OCI-LY7 (cell line): ENCODE data around the gene HIGD2A. TPM values are rescaled to one million over a fixed set of nuclear protein-coding genes. Genes with fewer than 3 reads are reported as not detected.

Source experiments
- BruUV-seq: library from RNA; stranded (reverse); fragments of 400-500 nt; replicated peaks from 2 replicates; lab custom pipeline; 2021; lab: Mats Ljungman, UMichigan
- CTCF ChIA-PET: fragments of 300-600 bp; sonication (Branson Sonifier 250); formaldehyde crosslinking; loops from one replicate; lab custom pipeline; 2022; ENCODE audit warnings: antibody characterized with exemption; ENCODE audit not compliant: unreplicated experiment; lab: Charles Lee
- POLR2A ChIA-PET: fragments of 300-600 bp; sonication (Branson Sonifier 250); formaldehyde crosslinking; loops from one replicate; lab custom pipeline; 2022; ENCODE audit warnings: antibody characterized with exemption; lab: Charles Lee
- DNase-seq: peaks from one replicate; pipeline ENCODE4 v3.0.0-alpha.2; 2015; ENCODE audit warnings: low spot score
- H2AFZ ChIP-seq: fragments of 200-600 bp; sonication (generic), shearing (Covaris generic); 2 replicates; pipeline ENCODE4 v1.6.1; 2014; ENCODE audit warnings: mild to moderate bottlenecking, antibody characterized with exemption, low read length, moderate library complexity
- H3K27ac ChIP-seq: fragments of 200-600 bp; sonication (generic); 2 replicates; pipeline ENCODE4 v1.5.1; 2014; ENCODE audit warnings: mixed run types, low read depth, mild to moderate bottlenecking, moderate library complexity, low read length, inconsistent platforms; ENCODE audit not compliant: poor library complexity, severe bottlenecking
- H3K36me3 ChIP-seq: fragments of 200-600 bp; sonication (generic); 2 replicates; pipeline ENCODE4 v1.6.1; 2014; ENCODE audit warnings: mild to moderate bottlenecking, antibody characterized with exemption, low read length, moderate library complexity, mixed read lengths; ENCODE audit not compliant: insufficient read depth
- H3K4me1 ChIP-seq: fragments of 200-600 bp; sonication (generic); 2 replicates; pipeline ENCODE4 v1.5.1; 2014; ENCODE audit warnings: mild to moderate bottlenecking, low read length; ENCODE audit not compliant: insufficient read depth, poor library complexity, severe bottlenecking
- H3K4me2 ChIP-seq: fragments of 200-600 bp; sonication (generic); 2 replicates; pipeline ENCODE4 v1.6.1; 2014; ENCODE audit warnings: mild to moderate bottlenecking, low read length
- H3K4me3 ChIP-seq: fragments of 200-600 bp; sonication (generic); 2 replicates; pipeline ENCODE4 v1.5.1; 2014; ENCODE audit warnings: mild to moderate bottlenecking, low read depth, low read length; ENCODE audit not compliant: poor library complexity, severe bottlenecking
- H3K79me2 ChIP-seq: fragments of 200-600 bp; sonication (generic); 2 replicates; pipeline ENCODE4 v1.6.1; 2016; ENCODE audit warnings: low read depth, mild to moderate bottlenecking, low read length, moderate library complexity, mixed read lengths; ENCODE audit not compliant: insufficient read depth
- H3K9me2 ChIP-seq: fragments of 200-600 bp; sonication (generic); 2 replicates; pipeline ENCODE4 v1.6.1; 2016; ENCODE audit warnings: mild to moderate bottlenecking, low read length, mixed read lengths; ENCODE audit not compliant: insufficient read depth
- H3K9me3 ChIP-seq: fragments of 200-600 bp; sonication (generic); 2 replicates; pipeline ENCODE4 v1.6.1; 2014; ENCODE audit warnings: mild to moderate bottlenecking, mixed run types, low read length, mixed read lengths
- H4K20me1 ChIP-seq: fragments of 200-600 bp; sonication (generic); 2 replicates; pipeline ENCODE4 v1.6.1; 2014; ENCODE audit warnings: mild to moderate bottlenecking, antibody characterized with exemption, low read length, moderate library complexity, mixed read lengths; ENCODE audit not compliant: insufficient read depth
- EZH2phosphoT487 ChIP-seq: fragments of 200-600 bp; sonication (generic); IDR thresholded peaks from 2 replicates; pipeline ENCODE4 v1.6.1; 2018; ENCODE audit warnings: low read depth, borderline replicate concordance, mild to moderate bottlenecking, mixed run types, antibody characterized with exemption, low read length, moderate library complexity, mixed read lengths
- intact Hi-C: fragments of 100-400 bp; cut with micrococcal nuclease; formaldehyde crosslinking; loops from one replicate; pipeline ENCODE4 v1.10.0; 2022; ENCODE audit not compliant: unreplicated experiment
- total RNA-seq, 2 experiments: library from RNA; depleted of rRNA in 1 of 2; stranded (reverse); fragments of >200 nt in 1 of 2; shearing (Covaris generic) in 1 of 2; gene quantifications; 2 replicates each; pipeline ENCODE4 v1.2.3, GENCODE V29; 2014 to 2022
- TF ChIP-seq, protein P1 (sequence below): fragments of 200-600 bp; sonication (generic); conservative IDR thresholded peaks from 2 replicates; pipeline ENCODE4 v1.5.1; 2014; ENCODE audit warnings: mild to moderate bottlenecking, antibody characterized with exemption, low read length, moderate library complexity, mixed read lengths

HIGD2A gene
- total RNA-seq, 2 experiments from 2014 or later = 145 to 223 TPM

DNA sequence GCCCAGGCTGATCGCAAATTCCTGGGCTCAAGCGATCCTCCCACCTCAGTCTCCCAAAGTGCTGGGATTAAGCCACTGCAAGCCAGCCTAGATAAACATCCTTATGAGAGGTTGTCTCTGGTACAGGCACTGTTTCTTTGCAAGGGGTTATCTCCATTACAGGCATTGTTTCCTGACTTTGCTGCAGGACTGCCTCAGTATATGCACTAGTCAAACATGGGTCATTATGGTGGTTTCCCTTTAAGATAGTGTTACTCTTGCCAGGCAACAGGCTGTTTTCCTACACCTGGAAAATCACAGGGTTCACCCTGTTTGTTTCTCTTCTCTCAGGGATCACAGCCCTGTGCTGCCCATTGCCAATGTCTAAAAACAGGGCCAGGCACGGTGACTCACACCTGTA, 35.6 kb downstream of the HIGD2A start:
- H3K27ac ChIP-seq = no peak overlapping the region

DNA sequence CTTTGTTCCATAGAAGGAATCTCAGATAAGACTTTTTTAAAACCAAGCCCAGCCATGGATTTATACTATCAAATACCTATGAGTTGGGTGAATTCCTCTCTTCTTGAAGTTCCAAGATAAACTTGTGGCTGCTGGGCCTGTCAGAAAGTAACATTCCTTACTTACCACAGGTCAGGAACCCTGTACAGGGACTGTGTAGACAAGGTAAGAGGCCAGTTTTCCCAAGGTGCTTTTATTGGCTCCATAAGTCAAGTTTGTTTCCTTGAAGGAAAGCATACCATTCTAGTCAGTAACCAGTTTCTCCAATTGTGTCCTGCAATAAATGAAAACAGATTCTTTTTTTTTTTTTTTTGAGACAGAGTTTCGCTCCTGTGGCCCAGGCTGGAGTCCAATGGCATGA, 36.6 kb downstream of the HIGD2A start:
- H3K4me3 ChIP-seq = no peak overlapping the region
- H3K27ac ChIP-seq = no peak overlapping the region
- POLR2A ChIA-PET = interaction anchor here (0.6 kb wide), 1 partner anchor 16 kb away, joined by 5 read pairs; no protein-coding TSS in a partner anchor
- H3K79me2 ChIP-seq = no peaks in the 10 kb centered on the region
- H3K36me3 ChIP-seq = no peaks in the 10 kb centered on the region
- no peaks in the 10 kb centered on the region for H4K20me1 ChIP-seq
- no peak overlapping the region for H2AFZ ChIP-seq
- H3K4me2 ChIP-seq = no peak overlapping the region
- BruUV-seq = no TSS peak
- intact Hi-C loops = no loop called here
- H3K9me2 ChIP-seq = no peaks in the 10 kb centered on the region
- TF ChIP-seq, protein P1, sequence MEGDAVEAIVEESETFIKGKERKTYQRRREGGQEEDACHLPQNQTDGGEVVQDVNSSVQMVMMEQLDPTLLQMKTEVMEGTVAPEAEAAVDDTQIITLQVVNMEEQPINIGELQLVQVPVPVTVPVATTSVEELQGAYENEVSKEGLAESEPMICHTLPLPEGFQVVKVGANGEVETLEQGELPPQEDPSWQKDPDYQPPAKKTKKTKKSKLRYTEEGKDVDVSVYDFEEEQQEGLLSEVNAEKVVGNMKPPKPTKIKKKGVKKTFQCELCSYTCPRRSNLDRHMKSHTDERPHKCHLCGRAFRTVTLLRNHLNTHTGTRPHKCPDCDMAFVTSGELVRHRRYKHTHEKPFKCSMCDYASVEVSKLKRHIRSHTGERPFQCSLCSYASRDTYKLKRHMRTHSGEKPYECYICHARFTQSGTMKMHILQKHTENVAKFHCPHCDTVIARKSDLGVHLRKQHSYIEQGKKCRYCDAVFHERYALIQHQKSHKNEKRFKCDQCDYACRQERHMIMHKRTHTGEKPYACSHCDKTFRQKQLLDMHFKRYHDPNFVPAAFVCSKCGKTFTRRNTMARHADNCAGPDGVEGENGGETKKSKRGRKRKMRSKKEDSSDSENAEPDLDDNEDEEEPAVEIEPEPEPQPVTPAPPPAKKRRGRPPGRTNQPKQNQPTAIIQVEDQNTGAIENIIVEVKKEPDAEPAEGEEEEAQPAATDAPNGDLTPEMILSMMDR = no peak
- TF ChIP-seq EZH2phosphoT487 = no peak
- no peak for DNase-seq
- CTCF ChIA-PET = interaction anchor here (1.3 kb wide), 1 partner anchor 8 kb away, joined by 3 read pairs; no protein-coding TSS in a partner anchor
- peaks cover 3% of the 10 kb centered on the region for H3K4me1 ChIP-seq
- peaks cover 35% of the 10 kb centered on the region for H3K9me3 ChIP-seq

More for the DNA sequence above, 35.6 kb downstream of the HIGD2A start:
- BruUV-seq = no TSS peak
- no peaks in the 10 kb centered on the region for H4K20me1 ChIP-seq
- H3K9me2 ChIP-seq = no peaks in the 10 kb centered on the region
- no peak for DNase-seq
- no peak overlapping the region for H3K4me3 ChIP-seq
- TF ChIP-seq, protein P1 = no peak
- no peak for TF ChIP-seq EZH2phosphoT487
- no peak overlapping the region for H3K4me2 ChIP-seq
- POLR2A ChIA-PET = interaction anchor here (0.5 to 1.0 kb wide), 2 partner anchors 30 to 135 kb away, joined by 3 to 7 read pairs; no protein-coding TSS in a partner anchor
- intact Hi-C loops = no loop called here
- CTCF ChIA-PET = interaction anchor here (0.6 kb wide), 2 partner anchors 10 to 1122 kb away, joined by 3 to 4 read pairs; no protein-coding TSS in a partner anchor
- no peaks in the 10 kb centered on the region for H3K36me3 ChIP-seq
- H3K9me3 ChIP-seq = peaks cover 35% of the 10 kb centered on the region
- H3K79me2 ChIP-seq = no peaks in the 10 kb centered on the region
- H3K4me1 ChIP-seq = no peaks in the 10 kb centered on the region
- H2AFZ ChIP-seq = no peak overlapping the region

GRCh38 chr5:176425791-176426190, 37.2 kb downstream of the HIGD2A start:
- CTCF ChIA-PET = interaction anchor here (1.3 kb wide), 1 partner anchor 9 kb away, joined by 3 read pairs; no protein-coding TSS in a partner anchor
- TF ChIP-seq EZH2phosphoT487 = no peak
- TF ChIP-seq, protein P1 = no peak
- Histone ChIP-seq H3K4me3 (no peak overlapping the region), H3K9me3 (peaks cover 29% of the 10 kb centered on the region), H3K36me3 (no peaks in the 10 kb centered on the region), H3K4me1 (peaks cover 10% of the 10 kb centered on the region), H3K9me2 (no peaks in the 10 kb centered on the region), H3K27ac (no peak overlapping the region), H4K20me1 (no peaks in the 10 kb centered on the region), H2AFZ (no peak overlapping the region), H3K4me2 (no peak overlapping the region), H3K79me2 (no peaks in the 10 kb centered on the region)
- no peak for DNase-seq
- intact Hi-C loops = no loop called here
- POLR2A ChIA-PET = no interaction called here
- no TSS peak for BruUV-seq
